GM12874 (cell line): ENCODE data around the gene ERI3.

ENCODE experiments used
- TF ChIP-seq, protein P1 (sequence below): IDR thresholded peaks from 2 replicates; pipeline ENCODE4 v1.5.1; 2011; ENCODE audit warnings: low read depth, mild to moderate bottlenecking, control low read depth, low read length, moderate library complexity; ENCODE audit not compliant: insufficient read depth

The ERI3 gene

DNA sequence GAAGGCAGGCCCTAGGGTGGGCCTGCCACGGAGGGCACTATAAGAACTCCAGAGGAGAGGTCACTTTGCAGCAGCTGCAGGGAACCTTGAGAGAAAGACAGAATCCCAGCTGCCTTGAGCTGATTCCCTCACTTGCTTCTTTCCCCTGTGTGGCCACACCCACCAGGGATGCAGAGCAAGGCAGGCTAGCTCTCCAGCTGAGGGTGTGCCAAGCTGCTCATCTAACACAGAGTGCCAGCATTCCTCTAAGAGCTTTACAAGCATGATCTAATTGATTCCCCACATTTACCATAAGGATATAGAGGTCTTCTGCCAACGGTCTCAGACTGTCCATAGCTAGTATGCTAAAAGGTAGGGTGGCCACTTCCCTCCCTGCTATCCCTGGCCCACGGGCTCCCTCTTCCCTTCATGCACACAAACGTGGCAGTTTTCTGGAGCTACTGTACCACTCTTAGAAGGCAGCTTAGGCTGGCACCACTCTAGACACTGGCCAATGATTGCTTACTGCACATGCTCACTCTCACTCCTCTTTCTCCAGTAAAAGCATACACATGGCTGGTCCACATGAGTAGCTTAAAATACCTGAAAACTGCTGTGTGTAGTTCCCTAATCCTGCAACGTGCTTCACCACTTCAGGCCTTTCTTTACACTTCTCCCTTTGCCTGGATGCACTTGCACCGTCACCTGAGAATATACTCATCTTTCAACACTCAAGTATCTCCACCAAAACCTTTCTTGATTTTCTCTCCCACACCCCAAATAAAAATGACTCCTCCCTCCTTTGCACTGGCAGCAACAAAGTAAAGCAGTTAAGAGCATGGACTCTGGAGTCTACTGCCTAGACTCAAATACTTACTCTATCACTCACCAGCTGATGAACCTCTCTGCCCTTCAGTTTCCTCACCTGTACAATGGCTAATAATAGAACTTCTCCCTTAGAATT lies 84.1 kb downstream of the ERI3 start:
- TF ChIP-seq, protein P1, sequence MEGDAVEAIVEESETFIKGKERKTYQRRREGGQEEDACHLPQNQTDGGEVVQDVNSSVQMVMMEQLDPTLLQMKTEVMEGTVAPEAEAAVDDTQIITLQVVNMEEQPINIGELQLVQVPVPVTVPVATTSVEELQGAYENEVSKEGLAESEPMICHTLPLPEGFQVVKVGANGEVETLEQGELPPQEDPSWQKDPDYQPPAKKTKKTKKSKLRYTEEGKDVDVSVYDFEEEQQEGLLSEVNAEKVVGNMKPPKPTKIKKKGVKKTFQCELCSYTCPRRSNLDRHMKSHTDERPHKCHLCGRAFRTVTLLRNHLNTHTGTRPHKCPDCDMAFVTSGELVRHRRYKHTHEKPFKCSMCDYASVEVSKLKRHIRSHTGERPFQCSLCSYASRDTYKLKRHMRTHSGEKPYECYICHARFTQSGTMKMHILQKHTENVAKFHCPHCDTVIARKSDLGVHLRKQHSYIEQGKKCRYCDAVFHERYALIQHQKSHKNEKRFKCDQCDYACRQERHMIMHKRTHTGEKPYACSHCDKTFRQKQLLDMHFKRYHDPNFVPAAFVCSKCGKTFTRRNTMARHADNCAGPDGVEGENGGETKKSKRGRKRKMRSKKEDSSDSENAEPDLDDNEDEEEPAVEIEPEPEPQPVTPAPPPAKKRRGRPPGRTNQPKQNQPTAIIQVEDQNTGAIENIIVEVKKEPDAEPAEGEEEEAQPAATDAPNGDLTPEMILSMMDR = no peak

DNA sequence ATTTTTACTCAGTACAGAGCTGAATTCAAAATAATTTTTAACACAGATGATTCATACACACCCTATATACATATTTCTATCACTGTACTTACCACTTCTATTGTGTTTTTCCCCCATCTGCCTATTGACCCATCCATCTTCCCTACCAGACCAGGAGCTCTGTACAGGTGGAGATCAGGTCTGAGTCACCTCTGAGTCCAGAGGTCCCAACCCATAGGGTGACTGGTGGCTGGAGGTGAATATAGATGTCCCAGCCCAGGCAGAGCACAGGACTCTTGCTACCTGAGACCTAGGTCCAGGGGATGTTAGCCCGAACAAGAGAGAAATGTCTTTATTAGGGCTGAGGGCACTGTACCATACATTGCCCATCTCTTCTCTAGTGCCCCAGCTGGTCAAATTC lies 87.0 kb downstream of the ERI3 start:
- TF ChIP-seq, protein P1 = no peak

DNA sequence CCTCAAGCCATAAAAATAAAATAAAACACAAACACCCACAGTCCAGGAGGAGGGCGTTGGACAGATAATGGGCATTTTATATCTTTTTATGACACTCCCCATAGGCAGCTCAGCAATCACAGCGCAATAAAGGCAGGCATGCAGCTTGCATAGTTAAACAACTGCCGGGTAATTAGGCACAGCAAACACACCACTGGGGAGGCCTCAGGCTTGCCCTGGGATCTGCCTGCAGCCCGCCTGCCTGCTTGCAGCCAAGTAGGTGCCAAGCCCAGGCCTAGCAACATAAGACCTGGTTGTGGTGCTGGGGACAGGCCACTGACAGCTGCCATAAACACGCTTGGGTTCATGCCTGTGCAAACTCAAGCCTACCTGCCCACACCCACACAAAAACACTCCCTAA lies 87.6 kb downstream of the ERI3 start:
- TF ChIP-seq, protein P1 = no peak

DNA sequence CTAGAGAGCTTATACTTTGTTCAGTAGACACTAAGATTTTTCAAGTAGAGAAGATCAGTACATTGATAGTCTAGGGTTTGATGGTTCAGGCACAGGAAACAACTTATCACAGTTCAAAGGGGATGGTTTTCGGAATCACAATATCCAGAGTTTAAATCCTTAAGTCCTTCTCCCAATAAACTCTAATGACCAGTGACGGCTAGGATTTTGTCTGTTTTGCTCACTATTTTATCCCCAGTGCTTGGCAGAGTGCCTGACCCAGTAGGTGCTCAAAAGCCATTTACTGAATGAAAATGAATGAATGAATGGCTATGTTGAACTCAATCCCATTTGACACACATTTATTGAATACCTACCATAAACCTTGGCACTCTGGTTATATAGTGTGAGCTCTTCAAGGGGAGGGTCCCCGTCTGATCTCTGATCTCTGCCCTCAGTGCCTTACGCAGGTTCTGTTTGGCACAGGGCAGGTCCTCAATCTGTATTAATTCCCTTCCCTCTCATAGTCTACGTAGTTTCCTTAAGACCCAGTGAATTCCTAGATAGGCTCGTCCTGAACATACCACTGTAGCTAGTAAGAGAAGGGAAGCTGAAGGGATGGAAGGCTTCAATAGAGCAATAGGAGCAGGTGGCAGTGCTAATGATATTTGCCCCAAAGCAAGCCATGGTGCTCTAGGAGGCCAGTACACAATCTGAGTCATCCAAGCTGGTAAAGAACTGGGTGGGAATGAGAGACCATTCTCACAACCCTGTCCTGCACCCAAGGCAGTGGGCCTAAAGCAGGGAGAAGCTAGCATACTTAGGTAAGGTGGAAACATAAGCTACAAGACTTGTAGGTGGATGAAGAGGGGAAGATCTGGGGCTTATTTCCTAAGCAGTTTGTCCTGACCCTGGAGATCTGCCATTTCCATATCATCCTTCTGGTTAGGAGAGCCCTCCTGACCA lies 88.4 kb downstream of the ERI3 start:
- TF ChIP-seq, protein P1 = no peak

DNA sequence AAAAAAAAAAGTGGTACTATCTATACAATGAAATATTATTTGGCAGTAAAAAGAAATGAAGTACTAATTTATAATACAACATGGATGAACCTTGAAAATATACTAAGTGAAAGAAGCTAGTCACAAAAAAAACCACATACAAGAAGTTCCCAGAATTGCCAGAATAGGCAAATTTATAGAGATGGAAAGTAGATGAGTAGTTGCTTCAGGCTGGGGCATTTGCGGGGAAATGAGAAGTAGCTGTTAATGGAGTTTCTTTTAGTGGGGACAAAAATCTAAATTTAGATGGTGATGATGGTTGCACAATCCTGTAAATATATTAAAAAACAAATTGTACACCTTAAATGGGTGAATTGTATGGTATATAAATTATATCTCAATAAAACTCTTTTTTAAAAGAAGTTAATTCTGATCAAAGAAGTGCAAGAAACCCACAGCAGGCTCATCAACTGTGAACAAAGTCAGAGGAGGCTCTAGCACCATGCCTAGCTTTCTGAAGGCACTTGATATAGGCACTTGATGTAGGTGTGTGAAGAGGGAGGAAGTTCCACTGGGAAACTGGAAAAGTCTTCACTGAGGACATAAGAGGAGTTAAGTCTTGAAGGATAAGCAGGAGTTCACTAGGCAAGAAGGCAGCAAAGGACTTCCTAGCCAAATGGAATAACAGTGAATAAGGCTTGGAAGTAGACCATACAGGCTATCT lies 89.2 kb downstream of the ERI3 start:
- TF ChIP-seq, protein P1 = no peak

DNA sequence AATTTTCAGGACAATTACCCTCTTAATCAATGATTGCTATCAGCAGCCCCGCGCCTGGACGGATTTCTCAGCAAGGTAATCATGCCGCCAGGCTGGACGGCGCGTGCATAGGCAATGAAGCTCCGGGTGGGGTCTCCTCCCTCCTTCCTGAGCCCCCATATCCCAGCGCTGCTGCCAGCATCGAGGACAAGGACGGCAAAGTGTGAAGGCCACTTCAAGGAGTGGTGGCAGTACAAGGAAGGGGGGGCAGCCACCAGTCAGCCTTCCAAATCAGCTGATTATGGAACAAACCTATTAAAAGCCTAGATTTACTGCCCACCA lies 90.6 kb downstream of the ERI3 start:
- TF ChIP-seq, protein P1 = no peak
